WI38 (cell line): ENCODE results near the gene GIPC2.
"Not testable (repeated sequence)": the region's sequence is repeated elsewhere in the genome, so short reads cannot be mapped to it uniquely, and the experiment has no call there.

Source experiments
- H3K4me3 ChIP-seq: 2 replicates; pipeline ENCODE4 v1.5.1; 2011; ENCODE audit warnings: low read depth, mild to moderate bottlenecking, control low read depth, low read length
- TF ChIP-seq, protein P1 (sequence below): IDR thresholded peaks from 2 replicates; pipeline ENCODE4 v1.5.1; 2012; ENCODE audit warnings: low read depth, mild to moderate bottlenecking, control low read depth, low read length

GIPC2 gene

DNA sequence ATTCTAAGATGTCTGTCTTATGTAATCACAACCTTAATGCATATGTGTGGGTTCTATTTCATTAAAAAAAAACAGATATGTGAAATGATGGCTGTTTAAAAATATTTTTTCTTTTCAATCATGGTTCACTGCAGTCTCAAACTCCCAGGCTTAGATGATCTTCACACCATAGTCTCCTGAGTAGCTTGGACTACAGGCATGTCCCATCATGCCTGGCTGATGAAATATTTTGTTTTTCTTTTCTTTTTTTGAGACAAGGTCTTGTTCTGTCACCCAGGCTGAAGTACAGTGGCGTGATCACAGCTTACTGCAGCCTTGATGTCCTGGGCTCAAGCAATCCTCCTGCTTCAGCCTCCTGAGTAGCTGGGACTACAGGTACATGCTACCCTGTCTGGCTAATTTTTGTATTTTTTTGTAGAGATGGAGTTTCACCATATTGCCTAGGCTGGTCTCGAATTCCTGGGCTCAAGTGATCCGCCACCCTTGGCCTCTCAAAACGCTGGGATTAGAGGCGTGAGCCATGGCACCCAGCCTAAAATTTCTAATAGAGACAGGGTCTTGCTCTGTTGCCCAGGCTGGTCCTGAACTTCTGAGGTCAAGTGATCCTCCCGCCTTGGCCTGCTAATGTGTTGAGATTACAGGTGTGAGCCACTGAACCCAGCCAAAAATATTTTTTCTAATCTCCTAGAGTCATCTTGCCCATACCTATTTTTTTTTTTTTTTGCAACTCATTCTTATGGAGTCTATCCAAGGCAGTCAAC lies 67.6 kb downstream of the GIPC2 start:
- TF ChIP-seq, protein P1, sequence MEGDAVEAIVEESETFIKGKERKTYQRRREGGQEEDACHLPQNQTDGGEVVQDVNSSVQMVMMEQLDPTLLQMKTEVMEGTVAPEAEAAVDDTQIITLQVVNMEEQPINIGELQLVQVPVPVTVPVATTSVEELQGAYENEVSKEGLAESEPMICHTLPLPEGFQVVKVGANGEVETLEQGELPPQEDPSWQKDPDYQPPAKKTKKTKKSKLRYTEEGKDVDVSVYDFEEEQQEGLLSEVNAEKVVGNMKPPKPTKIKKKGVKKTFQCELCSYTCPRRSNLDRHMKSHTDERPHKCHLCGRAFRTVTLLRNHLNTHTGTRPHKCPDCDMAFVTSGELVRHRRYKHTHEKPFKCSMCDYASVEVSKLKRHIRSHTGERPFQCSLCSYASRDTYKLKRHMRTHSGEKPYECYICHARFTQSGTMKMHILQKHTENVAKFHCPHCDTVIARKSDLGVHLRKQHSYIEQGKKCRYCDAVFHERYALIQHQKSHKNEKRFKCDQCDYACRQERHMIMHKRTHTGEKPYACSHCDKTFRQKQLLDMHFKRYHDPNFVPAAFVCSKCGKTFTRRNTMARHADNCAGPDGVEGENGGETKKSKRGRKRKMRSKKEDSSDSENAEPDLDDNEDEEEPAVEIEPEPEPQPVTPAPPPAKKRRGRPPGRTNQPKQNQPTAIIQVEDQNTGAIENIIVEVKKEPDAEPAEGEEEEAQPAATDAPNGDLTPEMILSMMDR: no peak
- no peak overlapping the region for H3K4me3 ChIP-seq

DNA sequence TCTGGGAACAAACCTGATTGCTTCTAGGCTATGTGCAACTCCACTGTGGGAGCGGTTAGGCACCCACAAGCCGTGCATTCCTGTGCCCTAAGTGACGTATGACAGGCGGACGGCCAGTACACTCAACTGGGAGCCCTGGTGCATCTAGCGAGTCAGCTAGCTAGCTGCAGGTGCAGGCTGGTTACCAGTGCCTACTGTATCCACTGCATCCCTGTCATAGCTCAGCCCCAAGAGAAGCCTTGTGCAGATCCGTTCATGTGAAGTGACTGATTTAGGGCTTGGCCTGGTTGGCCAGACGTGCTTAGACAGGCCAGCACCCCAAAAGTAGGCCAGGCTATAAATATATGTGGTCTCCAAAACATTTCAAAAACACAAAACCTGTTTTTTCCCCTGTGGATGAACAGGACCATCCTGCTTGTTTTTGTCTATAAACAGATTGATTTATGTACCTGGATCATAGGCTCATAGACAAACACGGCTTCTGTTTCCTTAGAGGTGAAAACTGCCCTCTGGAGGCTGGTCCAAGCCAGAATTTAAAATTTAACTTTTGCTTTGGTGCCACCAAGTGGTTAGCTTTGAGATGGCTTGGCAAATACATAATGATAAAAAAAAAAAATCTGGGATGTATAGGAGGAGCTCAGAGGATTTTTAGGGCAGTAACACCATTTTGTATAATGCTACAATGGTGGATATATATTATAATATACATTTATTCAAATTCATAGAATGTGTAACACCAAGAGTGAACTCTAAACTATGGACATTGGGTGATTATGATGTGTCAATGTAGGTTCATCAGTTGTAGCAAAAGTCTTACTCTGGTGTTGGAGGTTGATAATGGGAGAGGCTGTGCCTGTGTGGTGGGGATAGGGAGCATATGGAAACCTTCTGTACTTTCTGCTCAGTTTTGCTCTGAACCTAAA lies 68.5 kb downstream of the GIPC2 start:
- no peak overlapping the region for H3K4me3 ChIP-seq
- TF ChIP-seq, protein P1: peak; percentile 59

DNA sequence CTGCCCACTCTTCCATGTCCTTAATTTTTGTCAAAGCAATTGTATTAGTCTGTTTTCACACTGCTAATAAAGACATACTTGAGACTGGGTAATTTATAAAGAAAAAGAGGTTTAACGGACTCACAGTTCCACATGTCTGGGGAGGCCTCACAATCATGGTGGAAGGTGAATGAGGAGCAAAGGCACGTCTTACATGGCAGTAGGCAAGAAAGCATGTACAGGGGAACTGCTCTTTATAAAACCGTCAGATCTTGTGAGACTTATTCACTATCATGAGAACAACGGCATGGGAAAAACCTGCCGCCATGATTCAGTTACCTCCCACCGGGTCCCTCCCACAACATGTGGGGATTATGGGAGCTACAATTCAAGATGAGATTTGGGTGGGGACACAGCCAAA lies 74.7 kb downstream of the GIPC2 start:
- H3K4me3 ChIP-seq: not testable (repeated sequence)

DNA sequence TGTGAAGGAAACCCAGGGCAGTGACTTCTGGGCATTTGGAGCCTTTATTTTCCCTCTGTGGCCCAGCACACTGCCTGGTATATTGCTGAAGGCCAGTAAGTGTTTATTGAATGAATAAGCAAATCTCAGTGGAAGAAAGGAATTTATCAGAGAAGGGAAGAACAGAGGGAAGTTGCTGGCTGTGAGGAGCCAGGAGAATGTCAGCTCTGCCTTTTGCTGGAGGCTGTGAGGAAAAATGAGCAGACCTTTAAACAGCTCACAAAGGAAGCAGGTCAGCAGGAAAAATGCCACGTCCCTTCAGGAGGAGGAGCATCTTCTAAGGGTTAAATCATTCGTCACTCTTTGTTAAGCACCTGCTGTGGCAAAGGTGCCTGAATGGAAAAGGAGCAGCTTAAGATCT lies 75.9 kb downstream of the GIPC2 start:
- TF ChIP-seq, protein P1: no peak
- no peak overlapping the region for H3K4me3 ChIP-seq

- no peak overlapping the region for H3K4me3 ChIP-seq
- TF ChIP-seq, protein P1: no peak
Measured at GRCh38 chr1:78122389-78122788, 76.6 kb downstream of the GIPC2 start.

GRCh38 chr1:78126506-78126905 lies 80.7 kb downstream of the GIPC2 start:
- no peak overlapping the region for H3K4me3 ChIP-seq
- TF ChIP-seq, protein P1: no peak

GRCh38 chr1:78132174-78132947 lies 86.6 kb downstream of the GIPC2 start:
- H3K4me3 ChIP-seq: no peak overlapping the region
- TF ChIP-seq, protein P1: no peak
